BLaER1 treated with 17β-estradiol and CSF1 and Interleukin-3, amounts not matched to agents 10 nM and 100 nM (cell line): ENCODE measurements around the gene PABPN1L.
"Not testable (repeated sequence)": the region's sequence is repeated elsewhere in the genome, so short reads cannot be mapped to it uniquely, and the experiment has no call there.

Source experiments
- H3K27ac ChIP-seq, 11 experiments: shearing (Covaris generic); formaldehyde crosslinking; 2 replicates each; pipeline ENCODE4 v1.8.1; 2022
- H3K27me3 ChIP-seq, 11 experiments: shearing (Covaris generic); formaldehyde crosslinking; 2 replicates each; pipeline ENCODE4 v1.8.1; 2022
- H3K36me3 ChIP-seq, 11 experiments: shearing (Covaris generic); formaldehyde crosslinking; 2 replicates each; pipeline ENCODE4 v1.8.1; 2022
- H3K4me1 ChIP-seq, 10 experiments: shearing (Covaris generic); formaldehyde crosslinking; 2 replicates each; pipeline ENCODE4 v1.8.1; 2022
- H3K4me2 ChIP-seq, 11 experiments: shearing (Covaris generic); formaldehyde crosslinking; 2 replicates each; pipeline ENCODE4 v1.8.1; 2022
- H3K4me3 ChIP-seq, 10 experiments: shearing (Covaris generic); formaldehyde crosslinking; 2 replicates each; pipeline ENCODE4 v1.8.1; 2022
- H3K9ac ChIP-seq, 11 experiments: shearing (Covaris generic); formaldehyde crosslinking; 2 replicates each; pipeline ENCODE4 v1.8.1; 2022
- H3K9me3 ChIP-seq, 11 experiments: shearing (Covaris generic); formaldehyde crosslinking; replicated peaks in 1 of 11; 2 replicates each; pipeline ENCODE4 v1.8.1; 2022
- H4K20me1 ChIP-seq, 11 experiments: shearing (Covaris generic); formaldehyde crosslinking; 2 replicates each; pipeline ENCODE4 v1.8.1; 2022
- Cebpa-rat ChIP-seq, 11 experiments: shearing (Covaris generic); IDR thresholded peaks; 2 replicates each; pipeline ENCODE4 v1.8.1; 2022

The PABPN1L gene

GRCh38 chr16:88831838-88832237 is 34.6 kb downstream of the PABPN1L start:
- H3K27me3 ChIP-seq = peaks cover 10 to 17% (median 14%) of the 10 kb centered on the region in 11 experiments; a peak in 20 of 22 replicates
- no peak for TF ChIP-seq Cebpa-rat (IDR thresholded peaks at IDR 0.05)
- no peak overlapping the region for H3K27ac ChIP-seq
- H3K9ac ChIP-seq = no peak overlapping the region
- peaks cover 0 to 55% (median 12%) of the 10 kb centered on the region in 11 experiments; a peak in 15 of 22 replicates for H4K20me1 ChIP-seq
- H3K4me3 ChIP-seq = no peak overlapping the region
- peaks cover 14 to 70% (median 36%) of the 10 kb centered on the region in 11 experiments; a peak in 19 of 22 replicates for H3K36me3 ChIP-seq
- no peak overlapping the region for H3K4me2 ChIP-seq
- H3K4me1 ChIP-seq = peaks cover 0 to 44% (median 34%) of the 10 kb centered on the region in 10 experiments; a peak in 18 of 20 replicates
- no peaks in the 10 kb centered on the region for H3K9me3 ChIP-seq

GRCh38 chr16:88830783-88831182 is 35.7 kb downstream of the PABPN1L start:
- H3K9me3 ChIP-seq = no peaks in the 10 kb centered on the region
- H3K4me1 ChIP-seq = peaks cover 0 to 34% (median 24%) of the 10 kb centered on the region in 10 experiments; a peak in 16 of 20 replicates
- H3K9ac ChIP-seq = no peak overlapping the region
- no peak overlapping the region for H3K4me2 ChIP-seq
- no peak overlapping the region for H3K4me3 ChIP-seq
- TF ChIP-seq Cebpa-rat (IDR thresholded peaks at IDR 0.05) = no peak
- no peak overlapping the region for H3K27ac ChIP-seq
- peaks cover 3 to 11% (median 8%) of the 10 kb centered on the region in 11 experiments; a peak in 20 of 22 replicates for H3K27me3 ChIP-seq
- peaks cover 14 to 74% (median 36%) of the 10 kb centered on the region in 11 experiments; a peak in 19 of 22 replicates for H3K36me3 ChIP-seq
- peaks cover 0 to 56% (median 2%) of the 10 kb centered on the region in 11 experiments; a peak in 13 of 22 replicates for H4K20me1 ChIP-seq

- Histone ChIP-seq H3K36me3 (peaks cover 14 to 69% (median 34%) of the 10 kb centered on the region in 11 experiments; a peak in 19 of 22 replicates), H3K4me3 (no peak overlapping the region), H3K27me3 (peaks cover 0 to 6% (median 3%) of the 10 kb centered on the region in 11 experiments; a peak in 13 of 22 replicates), H3K4me1 (peaks cover 0 to 29% (median 19%) of the 10 kb centered on the region in 10 experiments; a peak in 16 of 20 replicates), H3K9ac (no peak overlapping the region; a peak in 2 of 22 replicates), H3K27ac (no peak overlapping the region), H3K9me3 (no peaks in the 10 kb centered on the region), H3K4me2 (no peak overlapping the region), H4K20me1 (peaks cover 0 to 51% (median 0%) of the 10 kb centered on the region in 11 experiments; a peak in 12 of 22 replicates)
- no peak for TF ChIP-seq Cebpa-rat (IDR thresholded peaks at IDR 0.05)
Measured at GRCh38 chr16:88830258-88830657, 36.2 kb downstream of the PABPN1L start.

- Histone ChIP-seq H3K27me3 (no peaks in the 10 kb centered on the region), H3K4me1 (peaks cover 0 to 20% (median 14%) of the 10 kb centered on the region in 10 experiments; a peak in 16 of 20 replicates), H3K4me3 (no peak overlapping the region), H3K27ac (no peak overlapping the region), H4K20me1 (peaks cover 0 to 48% (median 0%) of the 10 kb centered on the region in 11 experiments; a peak in 9 of 22 replicates), H3K36me3 (peaks cover 14 to 66% (median 37%) of the 10 kb centered on the region in 11 experiments; a peak in 19 of 22 replicates), H3K4me2 (no peak overlapping the region), H3K9me3 (no peaks in the 10 kb centered on the region), H3K9ac (no peak overlapping the region)
- no peak for TF ChIP-seq Cebpa-rat (IDR thresholded peaks at IDR 0.05)
Measured at GRCh38 chr16:88828711-88829110, 37.7 kb downstream of the PABPN1L start.

GRCh38 chr16:88827727-88828126 is 38.7 kb downstream of the PABPN1L start:
- no peaks in the 10 kb centered on the region for H3K27me3 ChIP-seq
- no peak overlapping the region for H3K27ac ChIP-seq
- H3K36me3 ChIP-seq = peaks cover 14 to 75% (median 44%) of the 10 kb centered on the region in 11 experiments; a peak in 21 of 22 replicates
- TF ChIP-seq Cebpa-rat (IDR thresholded peaks at IDR 0.05) = no peak
- H3K4me1 ChIP-seq = peaks cover 0 to 10% (median 5%) of the 10 kb centered on the region in 10 experiments; a peak in 12 of 20 replicates
- no peak overlapping the region for H3K4me2 ChIP-seq
- peaks cover 0 to 52% (median 0%) of the 10 kb centered on the region in 11 experiments; a peak in 8 of 22 replicates for H4K20me1 ChIP-seq
- H3K9me3 ChIP-seq = no peaks in the 10 kb centered on the region
- no peak overlapping the region for H3K4me3 ChIP-seq
- no peak overlapping the region for H3K9ac ChIP-seq

GRCh38 chr16:88826070-88826840 is 40.2 kb downstream of the PABPN1L start:
- Histone ChIP-seq H3K9ac (no peak overlapping the region), H4K20me1 (peaks cover 0 to 66% (median 4%) of the 10 kb centered on the region in 11 experiments; a peak in 12 of 22 replicates), H3K9me3 (no peaks in the 10 kb centered on the region), H3K27ac (no peak overlapping the region), H3K4me2 (no peak overlapping the region), H3K4me3 (no peak overlapping the region), H3K4me1 (peaks cover 0 to 9% (median 2%) of the 10 kb centered on the region in 10 experiments; a peak in 4 of 20 replicates), H3K27me3 (no peaks in the 10 kb centered on the region), H3K36me3 (peaks cover 25 to 79% (median 59%) of the 10 kb centered on the region in 11 experiments; a peak in 21 of 22 replicates)
- no peak for TF ChIP-seq Cebpa-rat (IDR thresholded peaks at IDR 0.05)

GRCh38 chr16:88825146-88825545 is 41.3 kb downstream of the PABPN1L start:
- peaks cover 0 to 70% (median 7%) of the 10 kb centered on the region in 11 experiments; a peak in 12 of 22 replicates for H4K20me1 ChIP-seq
- H3K27ac ChIP-seq = no peak overlapping the region
- H3K4me1 ChIP-seq = peaks cover 0 to 15% (median 5%) of the 10 kb centered on the region in 10 experiments; a peak in 4 of 20 replicates
- no peaks in the 10 kb centered on the region for H3K27me3 ChIP-seq
- no peak overlapping the region for H3K4me3 ChIP-seq
- no peak for TF ChIP-seq Cebpa-rat (IDR thresholded peaks at IDR 0.05)
- peaks cover 30 to 85% (median 59%) of the 10 kb centered on the region in 11 experiments; a peak in 21 of 22 replicates for H3K36me3 ChIP-seq
- no peak overlapping the region for H3K9ac ChIP-seq
- H3K4me2 ChIP-seq = no peak overlapping the region
- no peaks in the 10 kb centered on the region for H3K9me3 ChIP-seq

- Histone ChIP-seq H3K4me1 (peaks cover 0 to 15% (median 5%) of the 10 kb centered on the region in 10 experiments; a peak in 4 of 20 replicates), H3K4me2 (no peak overlapping the region), H3K9ac (no peak overlapping the region), H3K27ac (no peak overlapping the region), H3K9me3 (no peaks in the 10 kb centered on the region), H3K36me3 (peaks cover 30 to 82% (median 59%) of the 10 kb centered on the region in 11 experiments; a peak in 21 of 22 replicates), H3K27me3 (no peaks in the 10 kb centered on the region), H4K20me1 (peaks cover 0 to 66% (median 7%) of the 10 kb centered on the region in 11 experiments; a peak in 12 of 22 replicates), H3K4me3 (no peak overlapping the region)
- no peak for TF ChIP-seq Cebpa-rat (IDR thresholded peaks at IDR 0.05)
Measured at GRCh38 chr16:88824256-88825077, 42.0 kb downstream of the PABPN1L start.

- H3K9me3 ChIP-seq, H3K9ac ChIP-seq, H3K4me2 ChIP-seq, H3K4me3 ChIP-seq, H3K27ac ChIP-seq, H3K27me3 ChIP-seq: not testable (repeated sequence)
- peaks cover 0 to 15% (median 5%) of the 10 kb centered on the region in 10 experiments; a peak in 4 of 20 replicates for H3K4me1 ChIP-seq
- peaks cover 0 to 60% (median 7%) of the 10 kb centered on the region in 11 experiments; a peak in 10 of 22 replicates for H4K20me1 ChIP-seq
- H3K36me3 ChIP-seq = peaks cover 29 to 74% (median 56%) of the 10 kb centered on the region in 11 experiments; a peak in 21 of 22 replicates
Measured at GRCh38 chr16:88823646-88824045, 42.8 kb downstream of the PABPN1L start.
